DND-41 (cell line): Measurements from ENCODE around the gene TIMM17B.

Source experiments
- ATAC-seq: fragments of 200-7000 bp; cut with Tn5 transposase; 3 replicates; pipeline ENCODE4 v1.9.1; 2021; ENCODE audit warnings: low read depth; ENCODE audit not compliant: insufficient read depth
- DNase-seq: peaks from one replicate; pipeline ENCODE4 v3.0.0-alpha.2; 2020
- H2AFZ ChIP-seq: 2 replicates; pipeline ENCODE4 v1.6.0; 2012; ENCODE audit warnings: low read depth, low read length
- H3K27ac ChIP-seq: 2 replicates; pipeline ENCODE4 v1.5.1; 2012; ENCODE audit warnings: low read length, inconsistent platforms
- H3K27me3 ChIP-seq: fragments of 200-600 bp; sonication (generic); 2 replicates; pipeline ENCODE4 v1.6.0; 2012; ENCODE audit warnings: low read length, mild to moderate bottlenecking, inconsistent platforms; ENCODE audit not compliant: insufficient read depth, poor library complexity
- H3K36me3 ChIP-seq: 2 replicates; pipeline ENCODE4 v1.5.1; 2012; ENCODE audit warnings: low read length, inconsistent platforms; ENCODE audit not compliant: insufficient read depth
- H3K4me1 ChIP-seq: 2 replicates; pipeline ENCODE4 v1.5.1; 2012; ENCODE audit warnings: mild to moderate bottlenecking, low read length; ENCODE audit not compliant: insufficient read depth
- H3K4me2 ChIP-seq: 2 replicates; pipeline ENCODE4 v1.6.0; 2012; ENCODE audit warnings: mild to moderate bottlenecking, moderate library complexity, low read length, inconsistent platforms; ENCODE audit not compliant: insufficient read depth
- H3K4me3 ChIP-seq, 2 experiments: fragments of 200-600 bp in 1 of 2; shearing (Covaris generic) in 1 of 2; 2 replicates each; pipeline ENCODE4 v1.5.1; 2012 to 2016; ENCODE audit warnings: inconsistent platforms in 2 of 2, low read length in 2 of 2, mild to moderate bottlenecking in 2 of 2, low read depth in 1 of 2, moderate library complexity in 1 of 2
- H3K79me2 ChIP-seq: 2 replicates; pipeline ENCODE4 v1.6.0; 2012; ENCODE audit warnings: low read length, inconsistent platforms; ENCODE audit not compliant: insufficient read depth
- H3K9ac ChIP-seq: 2 replicates; pipeline ENCODE4 v1.6.0; 2012; ENCODE audit warnings: low read depth, mild to moderate bottlenecking, inconsistent platforms, low read length, moderate library complexity
- H3K9me3 ChIP-seq: 2 replicates; pipeline ENCODE4 v1.5.1; 2012; ENCODE audit warnings: low read length, moderate library complexity, mild to moderate bottlenecking, inconsistent platforms; ENCODE audit not compliant: insufficient read depth, severe bottlenecking
- H4K20me1 ChIP-seq: 2 replicates; pipeline ENCODE4 v1.6.0; 2012; ENCODE audit warnings: low read length; ENCODE audit not compliant: insufficient read depth
- EZH2 ChIP-seq: IDR thresholded peaks from 3 replicates; pipeline ENCODE4 v1.6.1; 2012; ENCODE audit warnings: borderline replicate concordance, low read depth, mild to moderate bottlenecking, moderate library complexity, low read length, inconsistent platforms; ENCODE audit not compliant: severe bottlenecking
- TF ChIP-seq, protein P1 (sequence below): IDR thresholded peaks from 2 replicates; pipeline ENCODE4 v1.5.1; 2012; ENCODE audit warnings: borderline replicate concordance, low read length, moderate library complexity, mild to moderate bottlenecking; ENCODE audit not compliant: poor library complexity, severe bottlenecking; ENCODE audit errors: extremely low read depth

TIMM17B gene

DNA sequence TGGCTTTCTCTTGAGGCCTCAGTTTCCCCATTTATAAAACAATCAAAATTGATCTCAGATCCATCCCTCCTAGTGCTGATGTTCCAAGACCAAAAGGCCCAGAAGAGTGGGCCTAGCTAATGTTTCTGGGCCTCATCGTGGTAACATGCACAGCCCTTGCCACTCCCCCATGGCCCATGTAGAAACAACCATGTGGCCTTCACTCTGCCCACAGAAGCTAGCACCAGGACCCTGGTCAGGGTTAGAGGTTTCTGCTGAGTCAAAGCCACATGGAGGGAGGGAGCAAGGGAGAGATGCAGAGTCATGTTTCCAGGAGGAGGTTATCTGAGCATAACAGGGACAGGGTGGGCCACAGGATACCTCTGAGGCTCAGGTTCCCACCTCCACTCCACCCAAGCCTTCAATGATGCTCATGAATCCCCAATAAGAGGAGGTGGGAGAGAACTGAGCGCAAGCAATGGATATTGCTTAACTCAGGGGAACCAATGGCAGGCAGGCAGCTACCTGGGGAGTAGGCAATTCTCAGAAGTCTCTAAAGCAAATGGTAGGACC, 42.9 kb upstream of the TIMM17B start:
- Histone ChIP-seq H3K27me3 (no peaks in the 10 kb centered on the region), H3K4me3 (no peak overlapping the region), H3K36me3 (peaks cover 57% of the 10 kb centered on the region), H3K4me1 (peaks cover 48% of the 10 kb centered on the region), H2AFZ (no peak overlapping the region), H3K79me2 (peaks cover 71% of the 10 kb centered on the region), H4K20me1 (peaks cover 76% of the 10 kb centered on the region), H3K9ac (no peak overlapping the region), H3K4me2 (no peak overlapping the region; the same call in 1 of the 2 replicates), H3K9me3 (no peaks in the 10 kb centered on the region), H3K27ac (no peak overlapping the region)
- ATAC-seq (no peak), DNase-seq (no peak)
- TF ChIP-seq EZH2 = no peak
- TF ChIP-seq, protein P1, sequence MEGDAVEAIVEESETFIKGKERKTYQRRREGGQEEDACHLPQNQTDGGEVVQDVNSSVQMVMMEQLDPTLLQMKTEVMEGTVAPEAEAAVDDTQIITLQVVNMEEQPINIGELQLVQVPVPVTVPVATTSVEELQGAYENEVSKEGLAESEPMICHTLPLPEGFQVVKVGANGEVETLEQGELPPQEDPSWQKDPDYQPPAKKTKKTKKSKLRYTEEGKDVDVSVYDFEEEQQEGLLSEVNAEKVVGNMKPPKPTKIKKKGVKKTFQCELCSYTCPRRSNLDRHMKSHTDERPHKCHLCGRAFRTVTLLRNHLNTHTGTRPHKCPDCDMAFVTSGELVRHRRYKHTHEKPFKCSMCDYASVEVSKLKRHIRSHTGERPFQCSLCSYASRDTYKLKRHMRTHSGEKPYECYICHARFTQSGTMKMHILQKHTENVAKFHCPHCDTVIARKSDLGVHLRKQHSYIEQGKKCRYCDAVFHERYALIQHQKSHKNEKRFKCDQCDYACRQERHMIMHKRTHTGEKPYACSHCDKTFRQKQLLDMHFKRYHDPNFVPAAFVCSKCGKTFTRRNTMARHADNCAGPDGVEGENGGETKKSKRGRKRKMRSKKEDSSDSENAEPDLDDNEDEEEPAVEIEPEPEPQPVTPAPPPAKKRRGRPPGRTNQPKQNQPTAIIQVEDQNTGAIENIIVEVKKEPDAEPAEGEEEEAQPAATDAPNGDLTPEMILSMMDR = no peak

DNA sequence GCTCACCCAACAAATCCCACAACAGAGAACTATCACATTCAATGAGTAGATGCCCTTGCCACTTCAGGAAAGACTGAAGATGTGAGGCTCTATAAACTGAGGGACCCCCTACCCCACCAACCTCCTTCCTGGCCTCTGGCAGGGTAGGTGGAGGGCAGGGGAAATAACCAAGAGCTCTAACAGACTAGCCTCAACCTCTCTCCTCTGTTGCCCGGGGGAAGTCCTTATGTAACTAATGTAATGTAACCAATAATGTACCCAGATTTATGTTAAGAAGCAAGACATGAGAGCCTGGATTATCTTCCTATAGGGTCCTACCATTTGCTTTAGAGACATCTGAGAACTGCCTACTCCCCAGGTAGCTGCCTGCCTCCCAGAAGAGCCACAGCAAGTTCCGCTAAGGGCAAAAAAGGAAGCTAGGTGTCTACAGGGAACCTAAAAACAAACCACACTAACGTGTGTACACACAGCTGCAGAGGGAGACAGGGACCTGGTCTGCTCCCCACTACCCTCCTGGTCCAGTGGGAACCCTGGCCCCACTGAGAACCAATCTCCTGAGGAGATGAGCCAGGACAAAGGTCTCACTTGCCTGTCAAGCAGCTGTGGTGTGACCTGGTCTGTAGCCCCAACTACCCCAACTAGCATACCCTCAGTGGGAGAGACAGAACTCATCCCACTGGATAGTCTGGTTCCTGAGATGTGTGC, 42.1 kb upstream of the TIMM17B start:
- ATAC-seq = no peak
- Histone ChIP-seq H3K36me3 (peaks cover 65% of the 10 kb centered on the region), H3K79me2 (peaks cover 69% of the 10 kb centered on the region), H3K4me3 (no peak overlapping the region), H3K9me3 (no peaks in the 10 kb centered on the region), H3K4me1 (peaks cover 48% of the 10 kb centered on the region), H2AFZ (no peak overlapping the region), H3K4me2 (no peak overlapping the region; the same call in 1 of the 2 replicates), H3K27me3 (no peaks in the 10 kb centered on the region), H4K20me1 (peaks cover 82% of the 10 kb centered on the region), H3K27ac (no peak overlapping the region), H3K9ac (no peak overlapping the region)
- DNase-seq = no peak
- TF ChIP-seq, protein P1 = no peak
- no peak for TF ChIP-seq EZH2

DNA sequence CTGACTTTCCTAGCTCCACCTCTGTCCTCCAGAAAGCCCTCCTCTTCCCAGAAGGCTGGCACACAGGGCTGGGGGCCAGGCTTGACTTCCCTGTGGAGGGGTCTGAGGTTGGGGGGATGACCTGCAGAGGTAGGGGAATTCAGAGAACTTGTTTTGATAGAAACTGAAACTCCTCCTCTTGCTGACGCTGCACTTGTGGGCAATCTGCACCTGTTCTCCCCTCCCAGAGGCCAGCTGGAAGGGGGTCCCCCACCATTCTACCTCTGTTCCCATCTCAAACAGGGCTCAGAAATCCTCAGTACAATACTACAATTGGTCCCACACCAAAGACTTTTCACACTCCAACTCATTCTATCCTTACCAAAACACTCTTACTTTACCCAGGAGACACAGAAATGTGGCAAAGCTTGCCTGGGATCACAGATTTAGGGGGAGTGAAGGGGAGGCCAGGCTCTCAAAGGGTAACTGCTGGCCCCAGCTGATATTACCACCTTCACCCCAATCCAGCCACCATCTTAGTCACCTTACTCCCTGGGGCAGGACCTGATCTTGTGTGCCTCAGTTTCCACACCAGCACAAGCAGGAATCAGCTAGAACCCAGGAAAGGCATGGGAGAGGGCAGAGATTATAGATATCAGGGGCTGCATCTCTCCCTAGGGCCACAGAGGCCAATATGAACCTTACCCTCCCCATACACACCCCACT, 41.3 kb upstream of the TIMM17B start:
- H3K4me1 ChIP-seq = peaks cover 48% of the 10 kb centered on the region
- H3K79me2 ChIP-seq = peaks cover 63% of the 10 kb centered on the region
- no peak for TF ChIP-seq EZH2
- TF ChIP-seq, protein P1 = no peak
- H4K20me1 ChIP-seq = peaks cover 79% of the 10 kb centered on the region
- ATAC-seq (no peak), DNase-seq (peak; percentile 20)
- H3K9ac ChIP-seq = no peak overlapping the region
- H3K4me2 ChIP-seq = no peak overlapping the region
- H3K27me3 ChIP-seq = no peaks in the 10 kb centered on the region
- H3K4me3 ChIP-seq = no peak overlapping the region
- H2AFZ ChIP-seq = no peak overlapping the region
- peaks cover 66% of the 10 kb centered on the region for H3K36me3 ChIP-seq
- no peaks in the 10 kb centered on the region for H3K9me3 ChIP-seq
- peak overlapping the region; percentile 44; the same call in 1 of the 2 replicates for H3K27ac ChIP-seq
